ENCODE results near the gene CIB2. TPM values are rescaled to one million over a fixed set of nuclear protein-coding genes. Genes with fewer than 3 reads are reported as not detected.

CIB2 gene
- polyA plus RNA-seq, 1 donor (not counting 4 experiments of a cell fraction or from before 2014, with no cell fraction given), result 4.1 TPM

GRCh38 chr15:78072080-78072892 is 59.0 kb downstream of the CIB2 start:
- Histone ChIP-seq H3K9me3 (ENCODE audit: control insufficient read depth, low read depth, low read length) (no peaks in the 10 kb centered on the region), H3K79me2 (ENCODE audit: control insufficient read depth, insufficient read depth, low read length) (peaks cover 85% of the 10 kb centered on the region), H3K36me3 (ENCODE audit: control insufficient read depth in 2 of 2, extremely low read depth in 1 of 2, insufficient read depth in 2 of 2, low read length in 2 of 2) (no peaks in the 10 kb centered on the region), H3K27me3 (ENCODE audit: control insufficient read depth, extremely low read depth, insufficient read depth, low read length) (no peaks in the 10 kb centered on the region), H2AFZ (ENCODE audit: control insufficient read depth, low read length) (no peak overlapping the region), H3K9me1 (ENCODE audit: control insufficient read depth, extremely low read depth, insufficient read depth, low read length) (peaks cover 5% of the 10 kb centered on the region), H3K4me3 (ENCODE audit: control insufficient read depth in 2 of 3, extremely low read depth in 1 of 3, insufficient read depth in 2 of 3, low read depth in 1 of 3, low read length in 3 of 3) (no peak overlapping the region), H3K9ac (ENCODE audit: control insufficient read depth, extremely low read depth, insufficient read depth, low read length) (no peak overlapping the region), H3K4me1 (ENCODE audit: control insufficient read depth, extremely low read depth, insufficient read depth, low read length) (peaks cover 17% of the 10 kb centered on the region), H4K20me1 (ENCODE audit: control insufficient read depth, extremely low read depth, insufficient read depth, low read length) (no peaks in the 10 kb centered on the region), H3K4me2 (ENCODE audit: control insufficient read depth, extremely low read depth, insufficient read depth, low read depth, low read length) (no peak overlapping the region), H3K27ac (ENCODE audit: control insufficient read depth, insufficient read depth, low read length) (no peak overlapping the region)
- TF ChIP-seq EZH2 (IDR thresholded peaks at IDR 0.05; ENCODE audit: low read length), result no peak
- DNase-seq (ENCODE audit: low read depth, low spot score), result no peak
- dilution Hi-C loops (cut with MboI; ENCODE audit: extremely low pct_ligation_motif_present, low sequenced_read_pairs), result no loop called here
- FAIRE-seq, result no peak

DNA sequence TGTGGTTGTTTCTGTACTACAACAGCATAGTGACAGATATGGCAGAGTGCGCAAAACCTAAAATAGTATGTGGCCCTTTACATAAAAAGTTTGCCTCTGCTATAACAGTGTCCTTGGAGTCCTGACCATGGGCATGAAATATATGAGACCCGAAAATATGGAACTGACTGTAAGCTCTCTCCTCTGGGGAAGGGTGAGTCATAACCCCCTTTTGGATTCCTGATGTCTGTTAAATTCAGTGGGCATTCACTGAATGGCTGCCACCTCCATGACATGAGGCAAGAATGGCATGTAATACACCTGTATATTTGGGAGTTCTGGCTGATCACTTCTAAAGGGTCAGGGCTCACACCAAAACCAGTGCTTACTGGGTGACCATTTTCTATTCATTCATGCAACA is 59.9 kb downstream of the CIB2 start:
- dilution Hi-C loops (cut with MboI; ENCODE audit: extremely low pct_ligation_motif_present, low sequenced_read_pairs), result no loop called here
- H4K20me1 ChIP-seq (ENCODE audit: control insufficient read depth, extremely low read depth, insufficient read depth, low read length), result no peaks in the 10 kb centered on the region
- peaks cover 16% of the 10 kb centered on the region for H3K4me1 ChIP-seq (ENCODE audit: control insufficient read depth, extremely low read depth, insufficient read depth, low read length)

More for the DNA sequence above, 59.9 kb downstream of the CIB2 start:
- H2AFZ ChIP-seq (ENCODE audit: control insufficient read depth, low read length), result no peak overlapping the region
- H3K79me2 ChIP-seq (ENCODE audit: control insufficient read depth, insufficient read depth, low read length), result peaks cover 86% of the 10 kb centered on the region
- DNase-seq (ENCODE audit: low read depth, low spot score) (no peak), FAIRE-seq (no peak)
- no peaks in the 10 kb centered on the region for H3K9me3 ChIP-seq (ENCODE audit: control insufficient read depth, low read depth, low read length)
- TF ChIP-seq CTCF (optimal IDR thresholded peaks at IDR 0.05 in 1 of 3, IDR thresholded peaks at IDR 0.05 in 1 of 3, conservative IDR thresholded peaks at IDR 0.05 in 1 of 3; ENCODE audit: extremely low read depth in 1 of 3, insufficient read depth in 2 of 3, low read length in 3 of 3), result no peak
- no peak for TF ChIP-seq EZH2 (IDR thresholded peaks at IDR 0.05; ENCODE audit: low read length)
- H3K27me3 ChIP-seq (ENCODE audit: control insufficient read depth, extremely low read depth, insufficient read depth, low read length), result no peaks in the 10 kb centered on the region
- no peak overlapping the region for H3K4me2 ChIP-seq (ENCODE audit: control insufficient read depth, extremely low read depth, insufficient read depth, low read depth, low read length)
- H3K9ac ChIP-seq (ENCODE audit: control insufficient read depth, extremely low read depth, insufficient read depth, low read length), result no peak overlapping the region
- no peak overlapping the region for H3K4me3 ChIP-seq (ENCODE audit: control insufficient read depth in 2 of 3, extremely low read depth in 1 of 3, insufficient read depth in 2 of 3, low read depth in 1 of 3, low read length in 3 of 3)
- no peak overlapping the region for H3K27ac ChIP-seq (ENCODE audit: control insufficient read depth, insufficient read depth, low read length)
- peaks cover 5% of the 10 kb centered on the region for H3K9me1 ChIP-seq (ENCODE audit: control insufficient read depth, extremely low read depth, insufficient read depth, low read length)
- no peaks in the 10 kb centered on the region for H3K36me3 ChIP-seq (ENCODE audit: control insufficient read depth in 2 of 2, extremely low read depth in 1 of 2, insufficient read depth in 2 of 2, low read length in 2 of 2)

Measured in keratinocyte (primary cell).